NCI-H187 treated with DMSO at 0.1 percent for 48 hours (cell line): ENCODE data around the gene RPS6KA2.

Source experiments
- DNase-seq: peaks from one replicate; lab custom pipeline; 2025; lab: John Stamatoyannopoulos, UW

Gene RPS6KA2

GRCh38 chr6:166656230-166657151, 29.4 kb upstream of the RPS6KA2 start:
- no peak for DNase-seq

GRCh38 chr6:166655713-166656229, 28.7 kb upstream of the RPS6KA2 start:
- DNase-seq, result no peak

GRCh38 chr6:166655251-166655650, 28.2 kb upstream of the RPS6KA2 start:
- DNase-seq, result no peak

- no peak for DNase-seq
These were observed 27.5 kb upstream of the RPS6KA2 start for GRCh38 chr6:166654573-166654972.

GRCh38 chr6:166653639-166653941, 26.5 kb upstream of the RPS6KA2 start:
- DNase-seq, result no peak

GRCh38 chr6:166650824-166651807, 24.1 kb upstream of the RPS6KA2 start:
- no peak for DNase-seq

- DNase-seq, result no peak
These were observed 23.0 kb upstream of the RPS6KA2 start for GRCh38 chr6:166650047-166650446.

GRCh38 chr6:166648846-166649245, 21.8 kb upstream of the RPS6KA2 start:
- DNase-seq, result no peak

- no peak for DNase-seq
These were observed 20.8 kb upstream of the RPS6KA2 start for GRCh38 chr6:166647896-166648295.

- DNase-seq, result no peak
These were observed 19.7 kb upstream of the RPS6KA2 start for GRCh38 chr6:166646716-166647115.

GRCh38 chr6:166645896-166646295, 18.8 kb upstream of the RPS6KA2 start:
- DNase-seq, result no peak

- no peak for DNase-seq
These were observed 17.6 kb upstream of the RPS6KA2 start for GRCh38 chr6:166644681-166645080.

GRCh38 chr6:166643891-166644590, 17.0 kb upstream of the RPS6KA2 start:
- no peak for DNase-seq

GRCh38 chr6:166642646-166643045, 15.6 kb upstream of the RPS6KA2 start:
- DNase-seq, result no peak

GRCh38 chr6:166640342-166641043, 13.4 kb upstream of the RPS6KA2 start:
- no peak for DNase-seq

GRCh38 chr6:166639921-166640320, 12.9 kb upstream of the RPS6KA2 start:
- no peak for DNase-seq

- DNase-seq, result no peak
These were observed 11.5 kb upstream of the RPS6KA2 start for GRCh38 chr6:166638573-166638964.

- DNase-seq, result no peak
These were observed 10.9 kb upstream of the RPS6KA2 start for GRCh38 chr6:166637812-166638572.

GRCh38 chr6:166636934-166637333, 9.9 kb upstream of the RPS6KA2 start:
- no peak for DNase-seq

GRCh38 chr6:166636191-166636933, 9.3 kb upstream of the RPS6KA2 start:
- no peak for DNase-seq
